Transverse colon (tissue), 3 donors: Measurements from ENCODE around the gene AHI1.

Experiments used
- CTCF ChIP-seq, 5 experiments: fragments of 200-600 bp in 3 of 5; fragments of 450-650 bp in 2 of 5; sonication (generic) in 3 of 5; IDR thresholded peaks; 1 replicate in 2 of 5; 2 replicates in 3 of 5; pipeline ENCODE4 v1.5.1; 2016 to 2017; ENCODE audit warnings: antibody characterized with exemption in 5 of 5, inconsistent platforms in 3 of 5, mild to moderate bottlenecking in 2 of 5, moderate library complexity in 1 of 5
- POLR2A ChIP-seq: fragments of 450-650 bp; IDR thresholded peaks from one replicate; pipeline ENCODE4 v1.6.1; 2016; ENCODE audit warnings: antibody characterized with exemption, mild to moderate bottlenecking, moderate library complexity

DNA sequence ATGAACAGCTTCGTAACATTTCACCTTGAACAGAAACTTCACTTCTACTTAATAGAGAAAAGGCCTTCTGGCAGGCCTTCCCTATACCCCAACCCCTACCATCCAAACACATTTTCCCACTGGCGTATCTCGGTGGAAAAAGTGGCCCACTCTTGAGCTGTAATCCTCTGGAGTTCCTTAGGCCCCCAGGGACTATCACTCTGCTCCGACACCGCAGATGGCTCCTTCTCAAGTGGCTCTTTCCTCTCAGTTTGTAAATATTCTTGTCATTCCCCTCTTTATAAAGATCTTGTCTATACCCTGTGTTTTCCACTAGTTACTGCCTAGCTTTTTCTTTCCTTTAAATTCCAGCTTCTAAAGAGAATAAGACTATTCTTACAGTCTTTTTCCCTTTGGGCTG is 207.7 kb downstream of the AHI1 start:
- TF ChIP-seq CTCF (IDR thresholded peaks at IDR 0.05), result no peak
- TF ChIP-seq POLR2A, result no peak
